ENCODE measurements around the gene KDM2A.

KDM2A gene

GRCh38 chr11:67118801-67119584 lies at the start of gene KDM2A:
Gene KDM2A (plus strand): TSS chr11:67119263. CDS start chr11:67121317, 2,054 bp downstream.
- DNase-seq, result peak; percentile 87

DNA sequence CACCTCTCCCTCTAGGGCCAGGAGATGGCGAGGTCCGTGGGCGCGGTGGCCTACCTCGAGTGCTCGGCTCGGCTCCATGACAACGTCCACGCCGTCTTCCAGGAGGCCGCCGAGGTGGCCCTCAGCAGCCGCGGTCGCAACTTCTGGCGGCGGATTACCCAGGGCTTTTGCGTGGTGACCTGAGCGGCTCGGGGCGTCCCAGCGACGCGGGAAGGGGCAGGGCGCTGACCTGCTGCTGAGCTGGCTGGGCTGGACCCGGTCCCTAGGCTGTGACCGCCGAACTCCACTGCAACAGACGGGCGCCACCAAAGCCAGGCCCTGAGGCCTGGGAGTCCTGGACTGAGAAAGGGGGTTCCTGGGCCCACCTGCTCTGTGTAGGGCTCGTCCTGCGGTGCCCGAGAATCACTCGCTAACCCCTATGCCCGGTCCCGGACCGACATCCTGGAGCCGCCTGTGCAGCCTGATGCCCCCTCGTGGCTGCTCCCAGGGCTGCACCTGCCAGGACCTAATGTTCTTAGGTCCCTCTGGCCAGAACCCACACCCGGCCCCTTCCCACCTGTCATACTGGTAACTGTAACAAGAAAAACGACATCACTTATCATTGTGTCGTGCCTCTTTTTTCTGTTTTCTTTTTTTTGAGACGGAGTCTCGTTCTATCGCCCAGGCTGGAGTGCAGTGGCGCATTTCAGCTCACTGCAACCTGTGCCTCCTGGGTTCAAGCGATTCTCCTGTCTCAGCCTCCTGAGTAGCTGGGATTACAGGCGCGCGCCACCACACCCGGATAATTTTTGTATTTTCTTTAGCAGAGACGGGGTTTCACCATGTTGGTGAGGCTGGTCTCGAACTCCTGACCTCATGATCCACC lies 47.4 kb upstream of the KDM2A start:
- DNase-seq, result no peak

GRCh38 chr11:67072295-67072694 lies 46.8 kb upstream of the KDM2A start:
- DNase-seq, result no peak

DNA sequence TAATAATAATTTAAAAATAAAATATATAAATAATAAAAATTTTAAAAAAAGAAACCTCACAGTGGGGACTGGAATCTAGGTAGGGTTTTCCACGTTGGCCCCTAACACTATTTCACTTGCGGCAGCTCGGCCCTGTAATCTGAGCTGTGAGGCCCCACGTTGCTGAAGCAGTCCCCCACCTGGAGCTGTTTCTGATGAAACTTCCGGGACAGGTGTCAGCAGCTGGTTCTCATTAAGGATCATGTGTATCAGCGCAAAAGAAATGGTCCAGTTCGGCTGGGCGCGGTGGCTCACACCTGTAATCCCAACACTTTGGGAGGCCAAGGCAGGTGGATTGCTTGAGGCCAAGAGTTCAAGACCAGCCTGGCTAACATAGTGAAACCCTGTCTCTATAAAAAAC lies 45.2 kb upstream of the KDM2A start:
- DNase-seq, result no peak

DNA sequence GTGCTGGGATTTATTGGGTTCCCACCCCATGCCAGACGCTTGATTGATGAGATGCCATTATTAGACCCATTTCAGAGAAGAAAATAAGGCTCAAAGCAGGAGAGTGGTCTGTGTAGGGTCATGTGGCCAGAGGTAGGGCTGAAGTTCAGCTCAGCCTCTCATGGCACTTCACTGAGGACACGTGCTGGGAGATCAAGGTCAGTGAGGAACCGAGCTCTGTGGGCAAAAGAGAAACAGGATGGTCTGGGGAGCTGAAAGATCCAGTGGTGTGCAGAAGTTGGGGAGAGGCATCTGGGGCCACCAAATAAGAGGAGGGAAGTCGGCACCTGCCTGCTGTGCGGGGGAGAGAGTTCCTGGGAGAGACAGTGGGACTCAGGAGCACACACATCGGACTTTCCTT lies 42.9 kb upstream of the KDM2A start:
- no peak for DNase-seq

- no peak for DNase-seq
Measured at GRCh38 chr11:67079065-67079705, 39.9 kb upstream of the KDM2A start.

- DNase-seq, result no peak
Measured at GRCh38 chr11:67082071-67082791, 36.8 kb upstream of the KDM2A start.

- no peak for DNase-seq
Measured at GRCh38 chr11:67083786-67084366, 35.2 kb upstream of the KDM2A start.

DNA sequence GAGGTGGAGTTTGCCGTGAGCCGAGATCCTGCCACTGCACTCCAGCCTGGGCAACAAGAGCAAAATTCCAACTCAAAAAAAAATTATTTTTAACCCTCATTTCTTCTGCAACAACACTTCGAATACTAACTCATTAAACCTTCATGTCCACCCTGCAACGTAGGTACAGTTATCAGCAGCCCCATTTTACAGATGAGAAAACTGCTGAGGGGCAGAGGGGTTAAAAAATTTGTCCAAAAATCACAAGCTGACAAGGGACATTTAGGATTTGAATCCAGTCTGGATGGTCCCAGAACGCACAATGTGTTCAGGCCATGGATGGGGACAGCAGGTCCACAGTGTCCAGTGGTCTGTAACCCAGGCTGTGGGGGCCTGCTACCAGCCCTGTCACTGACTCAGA lies 33.4 kb upstream of the KDM2A start:
- no peak for DNase-seq

- DNase-seq, result no peak
Measured at GRCh38 chr11:67090717-67091116, 28.3 kb upstream of the KDM2A start.

DNA sequence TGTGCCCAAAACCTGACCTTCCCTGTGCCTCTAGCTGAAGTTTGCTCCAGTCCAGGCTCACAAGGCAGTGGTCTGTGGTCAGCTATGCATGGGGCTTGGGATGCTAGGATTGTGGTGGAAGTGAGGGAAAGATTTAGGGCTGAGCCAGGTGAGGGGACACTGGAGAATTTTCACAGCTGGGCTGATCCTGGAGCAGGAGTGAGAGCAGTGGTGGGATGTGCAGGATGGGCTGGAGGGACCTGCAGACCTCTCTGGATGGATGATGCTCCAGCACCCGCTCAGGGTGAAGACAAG lies 23.9 kb upstream of the KDM2A start:
- DNase-seq, result no peak

DNA sequence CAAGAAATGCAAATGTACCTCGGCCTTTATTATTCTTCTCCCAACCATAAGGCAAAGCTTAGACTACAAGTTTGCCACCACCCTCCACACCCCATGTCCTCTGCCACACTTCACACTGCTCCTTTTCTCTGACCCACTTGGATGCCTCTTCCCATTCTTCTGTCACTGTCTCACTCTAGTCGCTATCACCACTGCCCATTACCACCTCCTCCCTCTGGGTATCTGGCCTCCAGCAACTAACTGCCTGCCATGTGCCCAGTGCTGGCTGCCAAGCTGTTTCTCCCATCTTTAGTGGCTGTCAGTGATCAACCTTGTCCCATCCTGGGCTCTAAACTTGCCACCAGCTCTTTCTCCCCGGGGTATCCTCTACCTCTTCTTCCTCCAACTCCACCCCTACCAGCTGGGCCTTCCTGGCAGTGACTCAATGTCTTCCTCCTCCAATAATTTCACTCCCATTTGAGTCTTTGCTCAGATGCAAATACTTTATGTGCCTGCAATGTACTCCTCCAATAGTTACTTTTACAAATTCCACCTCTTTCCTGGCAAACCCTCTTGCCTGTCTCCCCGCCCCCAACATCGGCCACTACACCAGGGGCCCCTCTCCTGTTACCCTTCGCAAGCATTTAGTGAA lies 20.1 kb upstream of the KDM2A start:
- no peak for DNase-seq

DNA sequence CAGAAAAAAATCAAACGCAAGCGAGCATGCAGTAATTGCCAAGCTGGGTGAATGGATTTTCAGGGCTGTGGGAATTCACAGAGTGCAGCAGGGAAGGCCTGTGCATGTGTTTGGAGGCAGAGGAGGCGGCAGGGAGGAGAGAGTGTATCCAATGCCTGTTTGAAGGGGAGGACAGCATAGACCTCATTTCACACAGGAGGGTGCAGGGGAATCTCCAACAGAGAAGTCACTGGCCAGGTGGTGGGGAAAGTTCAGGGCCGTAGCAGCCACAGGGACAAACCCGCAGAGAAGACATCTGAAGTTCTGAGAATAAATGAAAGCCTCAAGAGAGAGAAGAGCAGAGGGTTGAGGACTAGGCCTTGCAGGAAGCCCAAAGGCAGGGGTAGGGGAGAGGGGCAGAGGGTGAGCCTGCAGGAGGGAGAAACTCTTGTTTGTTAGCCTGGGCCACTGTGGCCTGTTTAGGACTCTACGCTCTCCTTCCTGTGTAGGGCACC lies 19.2 kb upstream of the KDM2A start:
- DNase-seq, result no peak

DNA sequence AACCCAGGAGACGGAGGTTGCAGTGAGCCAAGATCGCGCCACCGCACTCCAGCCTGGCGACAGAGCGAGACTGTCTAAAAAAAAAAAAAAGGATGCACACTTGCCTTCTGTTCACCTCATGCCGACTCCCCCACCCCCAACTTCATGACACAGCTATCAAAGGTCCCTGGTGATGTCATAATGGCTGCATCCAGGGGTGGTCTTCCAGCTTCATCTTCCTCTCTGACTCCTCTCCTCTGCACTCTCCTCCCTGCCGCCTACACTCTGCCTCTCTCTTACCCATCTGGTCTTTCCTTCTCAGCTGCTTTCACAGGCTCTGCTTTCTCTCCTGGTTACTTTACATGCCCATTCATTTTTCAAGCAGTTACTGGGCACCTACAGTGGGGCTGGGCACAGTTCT lies 16.4 kb upstream of the KDM2A start:
- DNase-seq, result no peak

- DNase-seq, result no peak
Measured at GRCh38 chr11:67105964-67106363, 13.1 kb upstream of the KDM2A start.

GRCh38 chr11:67111261-67111660 lies 7.8 kb upstream of the KDM2A start:
- DNase-seq, result no peak

DNA sequence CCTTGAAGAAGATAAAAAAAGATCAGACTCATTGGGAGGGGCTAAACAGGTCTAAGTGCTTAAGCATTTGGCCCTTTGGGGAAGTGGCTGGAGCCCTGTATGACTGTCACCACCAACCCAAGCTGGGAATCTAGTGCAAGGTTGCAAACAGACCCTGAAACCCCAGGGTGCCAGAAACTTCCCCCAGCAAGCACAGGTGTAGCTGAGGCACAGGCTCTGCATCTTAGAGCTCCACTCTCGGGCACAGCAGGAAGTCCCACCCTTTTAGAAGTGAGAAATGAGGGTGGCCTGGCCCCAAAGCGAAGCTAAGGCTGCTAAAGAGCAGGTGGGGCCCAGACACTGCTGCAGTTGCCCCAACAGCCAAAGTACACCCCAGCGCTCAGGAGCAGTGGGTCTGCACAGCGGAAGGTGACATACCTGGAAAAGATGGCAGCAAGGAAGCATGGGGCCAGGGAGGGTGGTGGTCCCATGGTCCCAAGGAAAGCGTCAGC lies 5.8 kb upstream of the KDM2A start:
- no peak for DNase-seq

DNA sequence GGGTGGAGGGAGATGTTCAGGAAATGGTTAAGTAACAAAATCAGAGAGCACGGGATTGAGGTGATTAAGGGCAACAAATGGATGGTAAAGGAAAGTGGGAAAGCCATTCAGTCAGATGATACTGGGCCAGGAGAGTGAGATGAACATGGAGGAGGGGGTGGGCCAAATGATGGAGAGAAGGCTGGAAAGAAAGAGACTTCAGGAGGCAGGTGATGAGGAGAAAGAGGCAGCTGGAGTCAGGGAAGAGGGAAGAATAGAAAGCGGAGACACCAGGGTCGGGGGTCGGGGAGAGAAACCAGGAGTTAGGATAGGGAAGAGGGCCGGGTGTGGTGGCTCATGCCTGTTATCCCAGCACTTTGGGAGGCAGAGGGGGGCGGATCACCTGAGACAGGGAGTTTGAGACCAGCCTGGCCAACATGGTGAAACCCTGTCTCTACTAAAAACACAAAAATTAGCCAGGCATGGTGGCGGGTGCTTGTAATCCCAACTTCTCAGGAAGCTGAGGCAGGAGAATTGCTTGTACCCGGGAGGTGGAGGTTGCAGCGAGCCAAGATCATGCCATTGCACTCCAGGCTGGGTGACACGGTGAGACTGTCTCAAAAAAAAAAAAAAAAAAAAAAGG lies 4.7 kb upstream of the KDM2A start:
- DNase-seq, result no peak

GRCh38 chr11:67116758-67117105 lies 2.3 kb upstream of the KDM2A start:
- DNase-seq, result no peak

DNA sequence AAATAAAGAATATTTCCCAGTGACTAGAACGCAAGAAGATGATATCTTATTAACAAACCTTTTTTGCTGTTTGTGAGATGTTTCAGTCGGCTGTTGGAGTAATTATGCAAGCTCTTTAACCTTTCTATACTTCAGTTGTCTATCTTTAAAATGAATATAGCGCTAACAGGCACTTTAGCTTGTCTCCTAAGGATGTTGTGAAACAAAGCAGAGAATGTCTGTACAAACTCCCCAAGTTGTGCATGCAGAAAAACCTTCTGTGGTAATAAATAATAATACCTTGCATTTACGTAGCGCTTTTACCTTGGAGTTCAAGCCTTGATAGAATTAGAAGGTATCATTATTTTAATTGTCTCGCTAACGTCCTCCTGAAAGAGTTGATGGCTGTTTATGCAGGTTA lies 1.9 kb upstream of the KDM2A start:
- DNase-seq, result no peak

- DNase-seq, result no peak
Measured at GRCh38 chr11:67117672-67118180, 1.3 kb upstream of the KDM2A start.
